Breast epithelium (tissue), 3 donors: ENCODE results near the gene TRERF1.

Experiments used
- CTCF ChIP-seq, 3 donors: fragments of 450-650 bp; IDR thresholded peaks; one replicate each; pipeline ENCODE4 v1.5.1; 2016 to 2017; ENCODE audit warnings: antibody characterized with exemption in 3 of 3, mild to moderate bottlenecking in 3 of 3, moderate library complexity in 3 of 3
- POLR2A ChIP-seq: fragments of 450-650 bp; IDR thresholded peaks from one replicate; pipeline ENCODE4 v1.6.1; 2016; ENCODE audit warnings: antibody characterized with exemption, mild to moderate bottlenecking, moderate library complexity
- POLR2AphosphoS5 ChIP-seq, 3 donors: sonication (generic); formaldehyde crosslinking; IDR thresholded peaks; one replicate each; pipeline ENCODE4 v1.6.1; 2017; ENCODE audit warnings: antibody characterized with exemption in 3 of 3

- TF ChIP-seq CTCF (IDR thresholded peaks at IDR 0.05) = no peak
- TF ChIP-seq POLR2A = no peak
- TF ChIP-seq POLR2AphosphoS5 (IDR thresholded peaks at IDR 0.05) = no peak
Observed at GRCh38 chr6:42293386-42293977, 158.2 kb downstream of the TRERF1 start.
